HepG2 (cell line): ENCODE measurements around the gene SLC4A5. TPM values are rescaled to one million over a fixed set of nuclear protein-coding genes. Genes with fewer than 3 reads are reported as not detected.
A peak's percentile ranks its signal among the peaks of the same experiment; 100 is the strongest.

Experiments
- CHD4 ChIP-seq: fragments of 200-600 bp; sonication (generic); IDR thresholded peaks from 2 replicates; pipeline ENCODE4 v1.7.0; 2017; ENCODE audit warnings: mild to moderate bottlenecking, low read length, borderline replicate concordance
- DNMT3B ChIP-seq: conservative IDR thresholded peaks from 2 replicates; pipeline ENCODE4 v1.6.1; 2016; ENCODE audit warnings: missing biosample characterization, control low read depth
- DR1 ChIP-seq: sonication (generic); formaldehyde crosslinking; IDR thresholded peaks from 2 replicates; pipeline ENCODE4 v1.8.0; 2021; ENCODE audit warnings: mild to moderate bottlenecking, missing genetic modification reagents, inconsistent platforms
- EED ChIP-seq: sonication (generic); formaldehyde crosslinking; IDR thresholded peaks from 2 replicates; pipeline ENCODE4 v1.5.0; 2020; ENCODE audit warnings: mild to moderate bottlenecking, missing genetic modification reagents
- ETV6 ChIP-seq: sonication (generic); formaldehyde crosslinking; conservative IDR thresholded peaks from 2 replicates; pipeline ENCODE4 v1.4.0; 2020; ENCODE audit warnings: missing genetic modification reagents
- IRF2 ChIP-seq: IDR thresholded peaks from 2 replicates; pipeline ENCODE4 v1.6.1; 2018; ENCODE audit warnings: missing genetic modification reagents, missing compliant biosample characterization
- KDM1A ChIP-seq: IDR thresholded peaks from 2 replicates; pipeline ENCODE4 v1.6.1; 2016; ENCODE audit warnings: missing compliant biosample characterization
- MAF1 ChIP-seq: sonication (generic); formaldehyde crosslinking; IDR thresholded peaks from 2 replicates; pipeline ENCODE4 v1.5.0; 2020; ENCODE audit warnings: missing genetic modification reagents, borderline replicate concordance
- MED8 ChIP-seq: sonication (generic); formaldehyde crosslinking; IDR thresholded peaks from 2 replicates; pipeline ENCODE4 v1.8.1; 2023; ENCODE audit warnings: mild to moderate bottlenecking, missing genetic modification reagents; ENCODE audit not compliant: insufficient replicate concordance
- NFE2L1 ChIP-seq: sonication (generic); formaldehyde crosslinking; IDR thresholded peaks from 2 replicates; pipeline ENCODE4 v1.4.0; 2020; ENCODE audit warnings: missing genetic modification reagents, mild to moderate bottlenecking, borderline replicate concordance
- PCBP1 ChIP-seq: fragments of 200-400 bp; formaldehyde crosslinking; IDR thresholded peaks from 2 replicates; pipeline ENCODE4 v1.6.1; 2017; ENCODE audit warnings: mild to moderate bottlenecking, low read depth, low read length, borderline replicate concordance
- ZNF225 ChIP-seq: sonication (generic); formaldehyde crosslinking; IDR thresholded peaks from 2 replicates; pipeline ENCODE4 v1.4.0; 2020; ENCODE audit warnings: mild to moderate bottlenecking, missing genetic modification reagents
- ZNF331 ChIP-seq: sonication (generic); formaldehyde crosslinking; IDR thresholded peaks from 2 replicates; pipeline ENCODE4 v1.4.0; 2020; ENCODE audit warnings: missing genetic modification reagents
- ZNF350 ChIP-seq: sonication (generic); formaldehyde crosslinking; IDR thresholded peaks from 2 replicates; pipeline ENCODE4 v1.4.0; 2020; ENCODE audit warnings: mild to moderate bottlenecking, low read depth, missing genetic modification reagents, borderline replicate concordance
- ZNF546 ChIP-seq: sonication (generic); formaldehyde crosslinking; conservative IDR thresholded peaks from 2 replicates; pipeline ENCODE4 v1.8.1; 2023; ENCODE audit warnings: mild to moderate bottlenecking, missing genetic modification reagents
- ZNF567 ChIP-seq: sonication (generic); formaldehyde crosslinking; IDR thresholded peaks from 2 replicates; pipeline ENCODE4 v1.8.1; 2023; ENCODE audit warnings: mild to moderate bottlenecking, missing genetic modification reagents, borderline replicate concordance
- ZNF83 ChIP-seq: sonication (generic); formaldehyde crosslinking; IDR thresholded peaks from 2 replicates; pipeline ENCODE4 v1.4.0; 2020; ENCODE audit warnings: missing genetic modification reagents, mild to moderate bottlenecking, borderline replicate concordance
- ZSCAN20 ChIP-seq: sonication (generic); formaldehyde crosslinking; IDR thresholded peaks from 2 replicates; pipeline ENCODE4 v1.4.0; 2020; ENCODE audit warnings: missing genetic modification reagents, mild to moderate bottlenecking, borderline replicate concordance
- polyA plus RNA-seq, 8 experiments: library from polyadenylated mRNA; depleted of rRNA in 3 of 8; stranded (reverse) in 7 of 8; unstranded in 1 of 8; fragments of >200 nt; fragmentation: Illumina TruSeq in 4 of 8; extraction: Trizol in 4 of 8; gene quantifications; 2 replicates each; pipeline versions ENCODE4 v1.2.1 to v1.2.3, GENCODE V29; 2011 to 2016; ENCODE audit warnings: low read depth in 4 of 8, missing spikeins in 1 of 8, mixed read lengths in 1 of 8; ENCODE audit not compliant: insufficient read depth in 1 of 8
- total RNA-seq, 5 experiments: library from RNA; depleted of rRNA; stranded (reverse); fragments of >200 nt; fragmentation: Illumina TruSeq; extraction: Trizol; gene quantifications; 2 replicates each; pipeline ENCODE4 v1.2.3, GENCODE V29; 2016; ENCODE audit warnings: low read depth in 1 of 5
- TF ChIP-seq, protein P1 (sequence below): sonication (generic); formaldehyde crosslinking; IDR thresholded peaks from 2 replicates; pipeline ENCODE4 v1.5.0; 2020; ENCODE audit warnings: missing genetic modification reagents
- TF ChIP-seq, protein P2 (sequence below): fragments of 450-650 bp; IDR thresholded peaks from 2 replicates; pipeline ENCODE4 v1.6.1; 2016
- TF ChIP-seq, protein P3 (sequence below): sonication (generic); formaldehyde crosslinking; IDR thresholded peaks from 2 replicates; pipeline ENCODE4 v1.4.0; 2020; ENCODE audit warnings: missing genetic modification reagents
- TF ChIP-seq, protein P4 (sequence below): sonication (generic); formaldehyde crosslinking; IDR thresholded peaks from 2 replicates; pipeline ENCODE4 v1.5.0; 2020; ENCODE audit warnings: mild to moderate bottlenecking, missing genetic modification reagents

Gene SLC4A5
- total and polyA plus RNA-seq, 2 of the 13 experiments (the other 11 are each of a cell fraction or from before 2014, with no cell fraction given) = 0.50 TPM; not detected in 1

DNA sequence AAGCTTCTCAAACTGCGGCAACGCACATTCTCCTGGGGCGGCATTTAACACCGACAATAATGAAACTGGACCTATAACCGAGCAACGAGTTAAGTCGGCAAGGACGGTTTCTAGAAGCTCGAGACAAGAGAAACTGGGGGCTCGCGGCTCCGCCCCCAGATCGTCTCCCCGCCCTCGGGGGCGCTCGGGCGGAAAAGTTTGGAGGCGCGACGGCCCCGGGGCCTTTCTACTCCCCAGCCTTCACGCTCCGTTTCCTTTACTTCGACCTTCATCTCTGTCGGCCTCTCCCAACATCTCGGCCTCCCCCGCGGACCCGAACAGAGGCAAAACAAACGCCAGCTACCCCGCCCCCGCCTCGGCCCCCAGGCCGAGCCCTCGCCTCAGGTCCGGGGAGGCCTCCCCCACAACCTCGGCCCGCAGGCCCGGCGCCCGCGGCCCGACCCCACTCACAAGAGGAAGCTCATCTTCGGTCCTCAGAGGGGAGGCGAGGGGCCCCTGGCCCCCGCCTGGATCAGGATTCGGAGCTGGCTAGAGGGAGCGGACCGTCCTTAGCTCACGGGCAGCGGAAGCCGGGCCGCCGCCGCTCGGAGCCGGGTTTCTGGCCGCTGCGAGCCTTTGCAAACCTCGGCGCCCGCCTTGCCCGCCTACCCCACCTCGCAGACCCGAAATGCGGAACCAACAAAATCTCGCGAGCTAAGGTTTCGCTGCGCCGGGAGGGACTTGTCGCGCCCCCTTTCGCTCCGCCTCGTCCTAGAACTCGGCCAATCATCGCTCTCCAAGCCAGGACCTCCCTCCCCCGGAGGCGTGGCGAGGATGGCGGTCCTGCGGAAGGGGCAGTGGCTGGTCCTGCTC, 164.8 kb downstream of the SLC4A5 start, which contains the start of gene MOB1A (continued):
- TF ChIP-seq ZSCAN20 (CRISPR knock-in tag) (no peak), ZNF567 (CRISPR knock-in tag) (peak; percentile 35; the same call in 1 of the 2 replicates), ZNF331 (CRISPR knock-in tag) (no peak), CHD4 (no peak), ZNF83 (no peak; the same call in 1 of the 2 replicates), MAF1 (CRISPR knock-in tag) (peak; percentile 25; the same call in 1 of the 2 replicates), MED8 (CRISPR knock-in tag) (no peak), PCBP1 (no peak), KDM1A (no peak), IRF2 (CRISPR knock-in tag) (no peak), DNMT3B (CRISPR knock-in tag) (0 out of 2 replicates have a peak, but pooled peaks have one; percentile 7), NFE2L1 (CRISPR knock-in tag) (no peak), ZNF350 (CRISPR knock-in tag) (peak; percentile 79), ZNF225 (peak; percentile 75; the same call in 1 of the 2 replicates), DR1 (CRISPR knock-in tag) (0 out of 2 replicates have a peak, but pooled peaks have one; percentile 73), ETV6 (CRISPR knock-in tag) (peak; percentile 65), EED (CRISPR knock-in tag) (no peak; the same call in 1 of the 2 replicates), ZNF546 (CRISPR knock-in tag) (peak; percentile 18; the same call in 1 of the 2 replicates)
- TF ChIP-seq, protein P1, sequence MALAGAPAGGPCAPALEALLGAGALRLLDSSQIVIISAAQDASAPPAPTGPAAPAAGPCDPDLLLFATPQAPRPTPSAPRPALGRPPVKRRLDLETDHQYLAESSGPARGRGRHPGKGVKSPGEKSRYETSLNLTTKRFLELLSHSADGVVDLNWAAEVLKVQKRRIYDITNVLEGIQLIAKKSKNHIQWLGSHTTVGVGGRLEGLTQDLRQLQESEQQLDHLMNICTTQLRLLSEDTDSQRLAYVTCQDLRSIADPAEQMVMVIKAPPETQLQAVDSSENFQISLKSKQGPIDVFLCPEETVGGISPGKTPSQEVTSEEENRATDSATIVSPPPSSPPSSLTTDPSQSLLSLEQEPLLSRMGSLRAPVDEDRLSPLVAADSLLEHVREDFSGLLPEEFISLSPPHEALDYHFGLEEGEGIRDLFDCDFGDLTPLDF (CRISPR knock-in tag) = peak; percentile 76
- TF ChIP-seq, protein P2, sequence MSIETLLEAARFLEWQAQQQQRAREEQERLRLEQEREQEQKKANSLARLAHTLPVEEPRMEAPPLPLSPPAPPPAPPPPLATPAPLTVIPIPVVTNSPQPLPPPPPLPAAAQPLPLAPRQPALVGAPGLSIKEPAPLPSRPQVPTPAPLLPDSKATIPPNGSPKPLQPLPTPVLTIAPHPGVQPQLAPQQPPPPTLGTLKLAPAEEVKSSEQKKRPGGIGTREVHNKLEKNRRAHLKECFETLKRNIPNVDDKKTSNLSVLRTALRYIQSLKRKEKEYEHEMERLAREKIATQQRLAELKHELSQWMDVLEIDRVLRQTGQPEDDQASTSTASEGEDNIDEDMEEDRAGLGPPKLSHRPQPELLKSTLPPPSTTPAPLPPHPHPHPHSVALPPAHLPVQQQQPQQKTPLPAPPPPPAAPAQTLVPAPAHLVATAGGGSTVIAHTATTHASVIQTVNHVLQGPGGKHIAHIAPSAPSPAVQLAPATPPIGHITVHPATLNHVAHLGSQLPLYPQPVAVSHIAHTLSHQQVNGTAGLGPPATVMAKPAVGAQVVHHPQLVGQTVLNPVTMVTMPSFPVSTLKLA = peak; percentile 45
- TF ChIP-seq, protein P3, sequence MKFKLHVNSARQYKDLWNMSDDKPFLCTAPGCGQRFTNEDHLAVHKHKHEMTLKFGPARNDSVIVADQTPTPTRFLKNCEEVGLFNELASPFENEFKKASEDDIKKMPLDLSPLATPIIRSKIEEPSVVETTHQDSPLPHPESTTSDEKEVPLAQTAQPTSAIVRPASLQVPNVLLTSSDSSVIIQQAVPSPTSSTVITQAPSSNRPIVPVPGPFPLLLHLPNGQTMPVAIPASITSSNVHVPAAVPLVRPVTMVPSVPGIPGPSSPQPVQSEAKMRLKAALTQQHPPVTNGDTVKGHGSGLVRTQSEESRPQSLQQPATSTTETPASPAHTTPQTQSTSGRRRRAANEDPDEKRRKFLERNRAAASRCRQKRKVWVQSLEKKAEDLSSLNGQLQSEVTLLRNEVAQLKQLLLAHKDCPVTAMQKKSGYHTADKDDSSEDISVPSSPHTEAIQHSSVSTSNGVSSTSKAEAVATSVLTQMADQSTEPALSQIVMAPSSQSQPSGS (CRISPR knock-in tag) = peak; percentile 13; the same call in 1 of the 2 replicates
- TF ChIP-seq, protein P4, sequence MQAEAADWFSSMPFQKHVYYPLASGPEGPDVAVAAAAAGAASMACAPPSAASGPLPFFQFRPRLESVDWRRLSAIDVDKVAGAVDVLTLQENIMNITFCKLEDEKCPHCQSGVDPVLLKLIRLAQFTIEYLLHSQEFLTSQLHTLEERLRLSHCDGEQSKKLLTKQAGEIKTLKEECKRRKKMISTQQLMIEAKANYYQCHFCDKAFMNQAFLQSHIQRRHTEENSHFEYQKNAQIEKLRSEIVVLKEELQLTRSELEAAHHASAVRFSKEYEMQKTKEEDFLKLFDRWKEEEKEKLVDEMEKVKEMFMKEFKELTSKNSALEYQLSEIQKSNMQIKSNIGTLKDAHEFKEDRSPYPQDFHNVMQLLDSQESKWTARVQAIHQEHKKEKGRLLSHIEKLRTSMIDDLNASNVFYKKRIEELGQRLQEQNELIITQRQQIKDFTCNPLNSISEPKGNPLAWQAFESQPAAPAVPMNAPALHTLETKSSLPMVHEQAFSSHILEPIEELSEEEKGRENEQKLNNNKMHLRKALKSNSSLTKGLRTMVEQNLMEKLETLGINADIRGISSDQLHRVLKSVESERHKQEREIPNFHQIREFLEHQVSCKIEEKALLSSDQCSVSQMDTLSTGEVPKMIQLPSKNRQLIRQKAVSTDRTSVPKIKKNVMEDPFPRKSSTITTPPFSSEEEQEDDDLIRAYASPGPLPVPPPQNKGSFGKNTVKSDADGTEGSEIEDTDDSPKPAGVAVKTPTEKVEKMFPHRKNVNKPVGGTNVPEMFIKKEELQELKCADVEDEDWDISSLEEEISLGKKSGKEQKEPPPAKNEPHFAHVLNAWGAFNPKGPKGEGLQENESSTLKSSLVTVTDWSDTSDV (CRISPR knock-in tag) = peak; percentile 84; the same call in 1 of the 2 replicates
